A673 (cell line): Measurements from ENCODE around the gene TRDN.

Experiments used
- CTCF ChIP-seq: fragments of 300-800, 200-600 bp; sonication (generic); conservative IDR thresholded peaks from 2 replicates; pipeline ENCODE4 v1.5.1; 2017; ENCODE audit warnings: low read depth, mild to moderate bottlenecking, antibody characterized with exemption, low read length, moderate library complexity, mixed read lengths
- EZH2 ChIP-seq: fragments of 200-600 bp; sonication (generic); IDR thresholded peaks from 2 replicates; pipeline ENCODE4 v1.6.1; 2017; ENCODE audit warnings: borderline replicate concordance, low read depth, mild to moderate bottlenecking, mixed read lengths, antibody characterized with exemption, low read length; ENCODE audit not compliant: poor library complexity, severe bottlenecking

DNA sequence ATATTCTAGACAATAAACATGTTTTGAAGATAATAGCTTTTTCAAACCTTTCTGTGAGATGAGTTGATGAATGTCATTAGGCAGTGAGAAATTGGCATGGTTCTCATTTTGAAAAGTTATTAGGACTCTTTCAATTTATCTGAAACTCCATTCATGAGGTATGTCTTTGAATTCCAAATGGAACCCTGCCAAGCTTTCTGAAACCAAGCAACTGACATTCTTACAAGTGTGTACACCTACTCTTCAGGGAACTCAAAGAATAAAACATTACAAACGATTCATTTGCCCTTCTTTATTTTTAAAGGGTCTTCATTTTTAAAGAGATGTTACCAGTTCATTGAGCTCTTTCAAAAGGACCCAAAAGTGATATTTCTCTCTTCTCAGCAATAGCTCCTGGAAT lies 2.1 kb upstream of the TRDN start:
- TF ChIP-seq CTCF: no peak
- TF ChIP-seq EZH2: no peak
